Trophoblast cell (in vitro differentiated cells and primary cell): ENCODE measurements around the gene NLRP6.

ENCODE experiments used
- DNase-seq, 2 donors: peaks; one replicate each; pipeline ENCODE4 v3.0.0-alpha.2; 2016
- H2AFZ ChIP-seq: 2 replicates; pipeline ENCODE4 v1.6.1; 2013; ENCODE audit warnings: low read length, moderate library complexity, mild to moderate bottlenecking; ENCODE audit not compliant: insufficient read depth, poor library complexity
- H2AK5ac ChIP-seq: 2 replicates; pipeline ENCODE4 v1.6.1; 2013; ENCODE audit warnings: mild to moderate bottlenecking, low read length
- H2BK120ac ChIP-seq: 2 replicates; pipeline ENCODE4 v1.6.1; 2013; ENCODE audit warnings: low read length, mild to moderate bottlenecking, moderate library complexity; ENCODE audit not compliant: insufficient read depth, poor library complexity
- H2BK12ac ChIP-seq: 2 replicates; pipeline ENCODE4 v1.6.1; 2013; ENCODE audit warnings: mild to moderate bottlenecking, low read length, moderate library complexity
- H2BK5ac ChIP-seq: 2 replicates; pipeline ENCODE4 v1.6.1; 2013; ENCODE audit warnings: low read length, low read depth, moderate library complexity, mild to moderate bottlenecking; ENCODE audit not compliant: poor library complexity
- H3K14ac ChIP-seq: 2 replicates; pipeline ENCODE4 v1.6.1; 2013; ENCODE audit warnings: mild to moderate bottlenecking, low read length
- H3K18ac ChIP-seq: 2 replicates; pipeline ENCODE4 v1.6.1; 2013; ENCODE audit warnings: mild to moderate bottlenecking, low read length
- H3K23ac ChIP-seq: 2 replicates; pipeline ENCODE4 v1.6.1; 2013; ENCODE audit warnings: low read length
- H3K27ac ChIP-seq: 2 replicates; pipeline ENCODE4 v1.5.1; 2013; ENCODE audit warnings: low read depth, mild to moderate bottlenecking, inconsistent platforms, low read length, moderate library complexity
- H3K27me3 ChIP-seq: 2 replicates; pipeline ENCODE4 v1.6.1; 2013; ENCODE audit warnings: inconsistent platforms, mild to moderate bottlenecking, low read length, moderate library complexity; ENCODE audit not compliant: insufficient read depth
- H3K36me3 ChIP-seq, 2 experiments: 1 replicate in 1 of 2; 2 replicates in 1 of 2; pipeline ENCODE4 v1.6.1; 2013; ENCODE audit warnings: low read length in 2 of 2, mild to moderate bottlenecking in 2 of 2, moderate library complexity in 1 of 2; ENCODE audit not compliant: insufficient read depth in 2 of 2, control insufficient read depth in 1 of 2
- H3K4ac ChIP-seq: 2 replicates; pipeline ENCODE4 v1.6.1; 2013; ENCODE audit warnings: low read depth, mild to moderate bottlenecking, low read length, moderate library complexity
- H3K4me1 ChIP-seq, 2 experiments: 1 replicate in 1 of 2; 2 replicates in 1 of 2; pipeline ENCODE4 v1.6.1; 2013; ENCODE audit warnings: low read length in 2 of 2, mild to moderate bottlenecking in 2 of 2, moderate library complexity in 1 of 2; ENCODE audit not compliant: insufficient read depth in 2 of 2, control insufficient read depth in 1 of 2
- H3K4me2 ChIP-seq: 2 replicates; pipeline ENCODE4 v1.6.1; 2013; ENCODE audit warnings: inconsistent platforms, mild to moderate bottlenecking, low read length, moderate library complexity
- H3K4me3 ChIP-seq: 2 replicates; pipeline ENCODE4 v1.5.1; 2013; ENCODE audit warnings: mild to moderate bottlenecking, low read depth, low read length, inconsistent platforms
- H3K79me1 ChIP-seq: one replicate; pipeline ENCODE4 v1.6.1; 2013; ENCODE audit warnings: low read length
- H3K79me2 ChIP-seq: 2 replicates; pipeline ENCODE4 v1.6.1; 2013; ENCODE audit warnings: low read length, mild to moderate bottlenecking; ENCODE audit not compliant: control insufficient read depth, insufficient read depth, poor library complexity
- H3K9ac ChIP-seq: 2 replicates; pipeline ENCODE4 v1.6.1; 2013; ENCODE audit warnings: mild to moderate bottlenecking, low read length
- H3K9me3 ChIP-seq: 2 replicates; pipeline ENCODE4 v1.6.1; 2013; ENCODE audit warnings: low read depth, mild to moderate bottlenecking, control low read depth, inconsistent platforms, low read length; ENCODE audit not compliant: insufficient read depth
- H4K12ac ChIP-seq: 2 replicates; pipeline ENCODE4 v1.6.1; 2013; ENCODE audit warnings: low read depth, mild to moderate bottlenecking, low read length, moderate library complexity
- H4K8ac ChIP-seq: 2 replicates; pipeline ENCODE4 v1.6.1; 2013; ENCODE audit warnings: low read depth, mild to moderate bottlenecking, low read length, moderate library complexity
- H4K91ac ChIP-seq: one replicate; pipeline ENCODE4 v1.6.1; 2013; ENCODE audit warnings: low read depth, mild to moderate bottlenecking, low read length, moderate library complexity
- WGBS: extraction: QIAGEN DNeasy Blood & Tissue Kit; methylation state at CpG from one replicate; pipeline ENCODE4 v1.1.7; 2013; ENCODE audit warnings: missing lambda C conversion rate; ENCODE audit not compliant: insufficient read length, insufficient coverage; ENCODE audit errors: extremely low coverage; 5-methylcytosine and 5-hydroxymethylcytosine counted together

The NLRP6 gene

DNA sequence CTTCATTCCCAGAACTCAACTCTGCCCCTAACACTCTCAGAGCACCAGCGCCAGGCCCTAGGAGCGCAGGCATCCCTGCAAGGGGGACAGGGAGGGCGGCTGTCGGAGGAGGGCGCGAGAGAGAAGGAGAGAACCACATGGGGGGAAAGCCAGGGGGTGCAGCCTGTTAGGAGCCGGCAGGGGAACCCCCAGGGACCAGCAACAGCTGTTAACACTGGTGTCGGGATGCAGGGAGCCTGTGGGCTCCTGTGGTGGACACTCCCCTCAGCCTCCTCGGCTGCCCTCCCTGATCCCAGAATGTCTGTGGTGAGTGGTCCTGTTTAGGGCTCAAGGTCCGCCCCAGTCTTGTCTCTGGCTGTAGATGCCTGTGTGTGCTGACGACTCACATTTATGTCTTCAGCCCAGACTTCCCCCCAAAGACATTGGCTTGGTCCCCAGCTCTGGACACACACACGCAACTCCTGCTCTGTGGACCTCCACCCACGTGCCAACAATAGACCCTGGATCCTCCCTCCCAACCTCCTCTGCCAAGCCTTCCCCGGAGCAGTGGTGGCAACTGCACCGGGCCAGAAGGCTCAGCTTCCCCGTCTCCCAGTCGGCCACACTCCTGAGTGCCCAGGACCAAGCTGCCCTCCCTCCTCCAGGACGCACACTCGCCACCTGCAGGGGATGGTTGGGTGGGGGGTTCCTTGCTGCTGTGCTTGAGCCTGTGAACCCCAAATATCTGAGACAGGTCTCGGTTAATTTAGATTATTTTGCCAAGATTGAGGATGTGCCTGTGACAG lies 21.9 kb downstream of the NLRP6 start:
- no peak overlapping the region for H4K12ac ChIP-seq
- H3K4me3 ChIP-seq: no peak overlapping the region
- no peak overlapping the region for H4K8ac ChIP-seq
- no peak for DNase-seq
- no peaks in the 10 kb centered on the region for H3K27me3 ChIP-seq
- H3K79me1 ChIP-seq: no peaks in the 10 kb centered on the region
- H2BK120ac ChIP-seq: no peak overlapping the region
- H2AK5ac ChIP-seq: no peak overlapping the region
- H3K36me3 ChIP-seq: peaks cover 0 to 6% of the 10 kb centered on the region in 2 experiments
- H2AFZ ChIP-seq: no peak overlapping the region
- H3K4me1 ChIP-seq: peaks cover 4% of the 10 kb centered on the region in 2 experiments
- no peak overlapping the region for H3K14ac ChIP-seq
- no peak overlapping the region for H3K9ac ChIP-seq
- H3K4ac ChIP-seq: no peak overlapping the region
- H3K27ac ChIP-seq: no peak overlapping the region
- no peak overlapping the region for H2BK5ac ChIP-seq
- no peak overlapping the region for H4K91ac ChIP-seq
- H3K9me3 ChIP-seq: no peaks in the 10 kb centered on the region
- no peak overlapping the region for H3K23ac ChIP-seq
- H3K4me2 ChIP-seq: no peak overlapping the region
- no peak overlapping the region for H2BK12ac ChIP-seq
- no peak overlapping the region for H3K18ac ChIP-seq
- no peaks in the 10 kb centered on the region for H3K79me2 ChIP-seq
- WGBS: no CpG with 5 or more reads among the region's 20 CpGs

DNA sequence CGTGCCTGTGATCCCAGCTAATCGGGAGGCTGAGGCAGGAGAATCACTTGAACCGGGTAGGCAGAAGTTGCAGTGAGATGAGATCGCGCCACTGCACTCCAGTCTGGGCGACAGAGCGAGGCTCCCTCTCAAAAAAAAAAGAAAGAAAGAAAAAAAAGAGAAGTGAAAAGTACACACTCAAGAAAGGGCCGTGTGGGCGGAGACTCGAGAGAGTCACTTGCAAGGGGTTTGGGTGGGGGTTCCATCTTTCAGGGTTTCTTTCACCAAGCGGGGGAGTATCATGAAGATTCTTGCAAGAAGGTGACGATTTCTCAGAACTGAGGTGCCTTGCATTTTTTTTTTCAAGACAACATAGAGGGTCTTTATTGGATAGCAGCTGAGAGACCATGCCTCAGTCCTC lies 25.2 kb downstream of the NLRP6 start:
- Histone ChIP-seq H3K18ac (no peak overlapping the region), H3K79me2 (no peaks in the 10 kb centered on the region), H3K4me2 (no peak overlapping the region), H4K8ac (no peak overlapping the region), H2AFZ (no peak overlapping the region), H3K4me1 (peaks cover 9 to 17% of the 10 kb centered on the region in 2 experiments), H4K91ac (no peak overlapping the region), H2BK120ac (no peak overlapping the region), H3K27me3 (no peaks in the 10 kb centered on the region), H2AK5ac (no peak overlapping the region), H3K4me3 (no peak overlapping the region), H4K12ac (no peak overlapping the region), H3K27ac (no peak overlapping the region), H3K36me3 (no peaks in the 10 kb centered on the region), H3K4ac (no peak overlapping the region), H3K79me1 (peaks cover 7% of the 10 kb centered on the region), H3K9me3 (no peaks in the 10 kb centered on the region), H3K9ac (no peak overlapping the region), H2BK12ac (no peak overlapping the region), H2BK5ac (no peak overlapping the region), H3K23ac (no peak overlapping the region), H3K14ac (no peak overlapping the region)
- DNase-seq: no peak
- no CpG with 5 or more reads among the region's 12 CpGs for WGBS

DNA sequence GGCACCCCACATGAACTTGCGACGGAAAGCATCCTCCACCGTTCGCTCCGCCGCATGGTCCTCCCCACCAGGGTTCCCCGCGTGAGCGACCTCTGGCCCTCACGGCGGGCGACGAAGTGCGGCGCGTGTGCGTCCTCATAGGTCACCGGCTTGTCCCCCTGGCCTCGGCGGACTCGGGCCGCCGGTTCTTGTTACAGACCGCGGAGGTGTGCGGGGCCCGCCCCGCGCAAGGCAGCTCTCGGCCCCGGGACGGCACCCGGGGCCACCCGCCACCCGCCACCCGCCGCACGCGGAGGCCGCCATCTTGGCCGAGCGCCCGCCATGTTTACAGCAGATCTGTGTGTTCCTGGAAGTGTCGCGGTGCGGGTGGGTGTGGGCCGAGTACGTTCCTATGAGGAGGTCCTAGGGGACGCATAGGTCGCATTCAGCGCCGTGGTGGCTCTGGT lies 25.9 kb downstream of the NLRP6 start:
- H3K79me1 ChIP-seq: peaks cover 7% of the 10 kb centered on the region
- no peak overlapping the region for H3K27ac ChIP-seq
- no peak overlapping the region for H3K18ac ChIP-seq
- WGBS: no CpG with 5 or more reads among the region's 52 CpGs
- no peak overlapping the region for H4K8ac ChIP-seq
- no peak overlapping the region for H2BK5ac ChIP-seq
- H3K23ac ChIP-seq: no peak overlapping the region
- no peak overlapping the region for H3K9ac ChIP-seq
- no peak for DNase-seq
- H2AFZ ChIP-seq: no peak overlapping the region
- peaks cover 12 to 17% of the 10 kb centered on the region in 2 experiments for H3K4me1 ChIP-seq
- H3K4me2 ChIP-seq: no peak overlapping the region
- H3K9me3 ChIP-seq: no peaks in the 10 kb centered on the region
- no peak overlapping the region for H2AK5ac ChIP-seq
- no peak overlapping the region for H3K14ac ChIP-seq
- peak overlapping the region; percentile 1 for H4K91ac ChIP-seq
- H3K36me3 ChIP-seq: no peaks in the 10 kb centered on the region
- H3K4ac ChIP-seq: no peak overlapping the region
- H3K4me3 ChIP-seq: no peak overlapping the region
- H3K27me3 ChIP-seq: no peaks in the 10 kb centered on the region
- H2BK12ac ChIP-seq: peak overlapping the region; percentile 12
- H2BK120ac ChIP-seq: no peak overlapping the region
- no peaks in the 10 kb centered on the region for H3K79me2 ChIP-seq
- no peak overlapping the region for H4K12ac ChIP-seq

DNA sequence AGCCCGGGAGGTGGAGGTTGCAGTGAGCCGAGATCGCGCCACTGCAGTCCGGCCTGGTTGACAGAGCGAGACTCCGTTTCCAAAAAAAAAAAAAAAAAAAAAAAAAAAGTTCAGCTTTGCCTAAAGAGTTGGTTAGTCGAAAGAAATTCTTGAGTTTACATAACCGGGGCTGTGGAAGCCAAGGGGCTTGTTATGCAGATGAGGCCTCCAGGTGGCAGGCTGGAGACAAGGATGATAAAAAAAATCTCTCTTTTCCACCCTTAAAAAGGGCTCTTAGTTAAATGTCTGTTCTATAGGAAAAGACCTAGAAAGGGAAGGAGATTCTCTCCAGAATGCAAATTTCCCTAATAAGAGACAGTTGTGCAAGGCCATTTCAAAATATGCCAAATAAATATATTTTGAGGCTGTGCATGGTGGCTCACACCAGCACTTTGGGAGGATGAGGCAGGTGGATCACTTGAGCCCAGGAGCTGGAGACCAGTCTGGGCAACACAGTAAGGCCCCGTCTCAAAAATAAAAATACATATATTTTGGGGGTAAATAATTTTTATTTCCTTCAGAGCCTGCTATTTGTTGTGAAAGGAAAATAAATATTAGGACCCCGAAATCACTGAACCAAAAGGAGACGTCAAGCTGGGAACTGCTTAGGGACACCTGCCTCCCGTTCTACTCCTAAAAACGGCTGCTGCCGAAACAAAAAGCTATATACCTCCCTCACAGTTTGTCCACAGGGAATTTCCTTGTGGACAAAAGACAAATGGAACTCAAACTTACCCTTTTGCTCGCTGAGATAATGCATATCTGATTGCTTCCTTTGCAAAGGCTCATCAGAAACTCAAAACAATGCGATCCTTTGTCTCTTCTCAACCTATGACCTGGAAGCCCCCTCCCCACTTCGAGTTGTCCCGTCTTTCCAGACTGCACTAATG lies 27.0 kb downstream of the NLRP6 start:
- Histone ChIP-seq H3K14ac (no peak overlapping the region), H3K9me3 (no peaks in the 10 kb centered on the region), H3K36me3 (no peaks in the 10 kb centered on the region), H3K4ac (no peak overlapping the region), H3K4me2 (no peak overlapping the region), H2BK5ac (no peak overlapping the region), H3K27me3 (no peaks in the 10 kb centered on the region), H3K79me1 (peaks cover 7% of the 10 kb centered on the region), H2BK120ac (no peak overlapping the region), H4K91ac (no peak overlapping the region), H2BK12ac (no peak overlapping the region), H3K18ac (no peak overlapping the region), H3K4me3 (no peak overlapping the region), H3K79me2 (no peaks in the 10 kb centered on the region), H2AK5ac (no peak overlapping the region), H4K12ac (no peak overlapping the region), H3K23ac (no peak overlapping the region), H3K9ac (no peak overlapping the region), H2AFZ (no peak overlapping the region), H3K4me1 (peaks cover 12 to 21% of the 10 kb centered on the region in 2 experiments), H3K27ac (no peak overlapping the region), H4K8ac (no peak overlapping the region)
- DNase-seq: peak; percentile 59 to 75
- WGBS: no CpG with 5 or more reads among the region's 19 CpGs
